Memory B cell (primary cell): Measurements from ENCODE around the gene RBFOX1.

Experiments
- ATAC-seq: fragments of 150-1000 bp; cut with Tn5 transposase; 2 replicates; pipeline ENCODE4 v1.10.0; 2021; ENCODE audit warnings: low read depth, mild to moderate bottlenecking, moderate library complexity
- DNase-seq, 2 donors: peaks; one replicate each; pipeline ENCODE4 v3.0.0; 2022; ENCODE audit warnings: low spot score in 2 of 2
- H3K27ac Mint-ChIP-seq: one replicate; pipeline ENCODE4 v1.8.0; 2022; ENCODE audit warnings: mild to moderate bottlenecking, moderate library complexity, mixed read lengths
- H3K27me3 Mint-ChIP-seq: one replicate; pipeline ENCODE4 v1.8.0; 2022; ENCODE audit warnings: mixed read lengths
- H3K36me3 Mint-ChIP-seq: one replicate; pipeline ENCODE4 v1.8.0; 2022; ENCODE audit warnings: mild to moderate bottlenecking, mixed read lengths
- H3K4me1 Mint-ChIP-seq: one replicate; pipeline ENCODE4 v1.8.0; 2022; ENCODE audit warnings: mixed read lengths
- H3K4me3 Mint-ChIP-seq: one replicate; pipeline ENCODE4 v1.8.0; 2022; ENCODE audit warnings: mild to moderate bottlenecking, moderate library complexity, mixed read lengths
- H3K9me3 Mint-ChIP-seq: one replicate; pipeline ENCODE4 v1.8.0; 2022; ENCODE audit warnings: mixed read lengths

The RBFOX1 gene

DNA sequence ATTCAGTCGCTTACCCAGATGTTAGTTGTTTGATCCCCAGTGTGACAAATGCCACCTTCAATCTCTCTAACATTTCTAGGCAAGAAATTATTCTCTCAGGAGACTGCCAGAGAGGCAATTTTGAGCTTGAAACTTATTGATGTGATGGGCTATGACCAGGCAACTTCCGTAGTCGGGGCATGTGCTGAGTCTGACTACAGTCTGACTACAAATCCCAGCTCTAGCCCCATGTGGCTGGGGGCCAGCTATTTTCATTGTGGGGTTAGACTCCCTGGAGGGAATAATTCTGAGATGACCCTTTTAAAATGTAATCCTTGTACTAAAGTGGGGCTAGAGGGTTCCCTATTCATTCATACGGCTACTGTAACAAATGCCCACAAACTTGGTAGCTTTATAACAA lies 65.9 kb downstream of the RBFOX1 start:
- H3K36me3 Mint-ChIP-seq: no peaks in the 10 kb centered on the region
- DNase-seq: no peak

DNA sequence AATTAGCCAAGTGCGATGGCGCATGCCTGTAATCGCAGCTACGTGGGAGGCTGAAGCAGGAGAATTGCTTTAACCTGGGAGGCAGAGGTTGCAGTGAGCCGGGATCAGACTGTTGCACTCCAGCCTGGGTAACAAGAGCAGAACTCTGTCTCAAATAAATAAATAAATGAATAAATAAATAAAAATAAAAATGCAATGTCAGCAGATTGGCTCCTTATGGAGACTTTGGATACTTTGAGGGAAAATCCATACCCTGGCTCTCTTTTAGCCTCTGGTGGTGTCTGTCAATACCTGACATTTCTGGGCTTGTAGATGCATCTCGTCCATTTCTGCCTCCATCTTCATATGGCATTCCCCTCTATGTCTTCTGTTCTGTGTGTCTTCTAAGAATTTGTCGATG lies 66.7 kb downstream of the RBFOX1 start:
- no peaks in the 10 kb centered on the region for H3K4me1 Mint-ChIP-seq
- H3K4me3 Mint-ChIP-seq: no peak overlapping the region
- ATAC-seq (no peak), DNase-seq (no peak)
- no peaks in the 10 kb centered on the region for H3K27me3 Mint-ChIP-seq
- no peaks in the 10 kb centered on the region for H3K36me3 Mint-ChIP-seq
- no peak overlapping the region for H3K27ac Mint-ChIP-seq
- peaks cover 1% of the 10 kb centered on the region for H3K9me3 Mint-ChIP-seq

More for the DNA sequence above, 65.9 kb downstream of the RBFOX1 start:
- no peaks in the 10 kb centered on the region for H3K4me1 Mint-ChIP-seq
- H3K9me3 Mint-ChIP-seq: peaks cover 1% of the 10 kb centered on the region
- H3K27me3 Mint-ChIP-seq: no peaks in the 10 kb centered on the region
- no peak overlapping the region for H3K4me3 Mint-ChIP-seq
- ATAC-seq: no peak
- no peak overlapping the region for H3K27ac Mint-ChIP-seq

DNA sequence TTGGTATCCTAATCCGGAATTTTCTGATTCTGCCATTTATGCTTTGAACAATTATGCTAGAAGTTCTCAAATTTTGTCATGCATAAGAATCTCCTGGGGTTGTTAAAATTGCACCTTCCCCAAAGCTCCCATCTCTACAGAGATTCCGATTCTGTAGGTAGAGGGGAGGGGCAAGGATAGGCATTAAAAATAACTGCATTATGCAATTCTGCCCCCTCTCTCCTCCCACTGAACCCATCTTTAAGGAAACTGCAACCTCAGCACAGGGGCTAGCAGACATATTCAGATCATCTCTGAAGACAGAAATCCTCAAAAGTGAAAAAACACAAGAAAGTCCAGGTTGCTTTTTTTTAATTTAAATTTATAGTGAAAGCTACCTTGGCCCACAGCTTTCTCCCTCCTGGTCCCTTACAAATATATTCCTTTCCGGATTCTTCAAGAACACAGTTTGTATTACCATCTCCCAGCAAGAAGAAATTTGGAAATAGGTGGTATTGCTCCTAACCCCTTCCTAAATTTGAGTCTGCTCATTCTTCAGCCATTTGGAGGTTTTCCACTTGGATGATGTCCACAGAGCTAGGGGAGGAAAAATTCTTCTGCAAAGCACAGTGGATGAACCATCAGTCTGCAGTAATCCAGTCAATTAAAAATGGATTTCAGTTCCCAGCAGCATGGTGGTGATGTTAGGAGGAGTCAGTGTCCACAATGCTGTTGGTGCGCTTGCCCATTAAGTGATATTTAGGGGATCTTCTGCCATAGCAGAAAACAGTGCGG lies 67.7 kb downstream of the RBFOX1 start:
- H3K4me3 Mint-ChIP-seq: no peak overlapping the region
- peaks cover 1% of the 10 kb centered on the region for H3K9me3 Mint-ChIP-seq
- no peaks in the 10 kb centered on the region for H3K36me3 Mint-ChIP-seq
- H3K4me1 Mint-ChIP-seq: no peaks in the 10 kb centered on the region
- H3K27me3 Mint-ChIP-seq: no peaks in the 10 kb centered on the region
- DNase-seq: no peak
- H3K27ac Mint-ChIP-seq: no peak overlapping the region
- ATAC-seq: no peak

DNA sequence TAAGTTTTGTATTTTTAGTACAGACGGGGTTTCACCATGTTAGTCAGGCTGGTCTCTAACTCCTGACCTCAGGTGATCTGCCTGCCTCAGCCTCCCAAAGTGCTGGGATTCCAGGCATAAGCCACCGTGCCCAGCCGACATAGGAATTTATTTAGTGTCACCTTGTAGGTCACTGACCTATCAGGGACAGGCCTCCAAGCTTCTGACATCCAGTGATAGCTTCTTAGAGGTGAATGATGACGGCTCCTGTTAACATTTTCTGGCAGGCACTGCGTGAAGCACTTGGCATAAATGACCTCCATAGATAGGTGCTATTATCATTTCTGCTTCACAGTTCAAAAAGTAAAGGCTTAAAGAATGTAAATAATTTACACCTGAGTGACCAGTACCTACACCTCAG lies 71.6 kb downstream of the RBFOX1 start:
- Mint-ChIP-seq H3K4me3 (no peak overlapping the region), H3K4me1 (no peaks in the 10 kb centered on the region), H3K27me3 (no peaks in the 10 kb centered on the region), H3K36me3 (no peaks in the 10 kb centered on the region), H3K9me3 (peaks cover 6% of the 10 kb centered on the region), H3K27ac (no peak overlapping the region)
- no peak for DNase-seq
- ATAC-seq: no peak

DNA sequence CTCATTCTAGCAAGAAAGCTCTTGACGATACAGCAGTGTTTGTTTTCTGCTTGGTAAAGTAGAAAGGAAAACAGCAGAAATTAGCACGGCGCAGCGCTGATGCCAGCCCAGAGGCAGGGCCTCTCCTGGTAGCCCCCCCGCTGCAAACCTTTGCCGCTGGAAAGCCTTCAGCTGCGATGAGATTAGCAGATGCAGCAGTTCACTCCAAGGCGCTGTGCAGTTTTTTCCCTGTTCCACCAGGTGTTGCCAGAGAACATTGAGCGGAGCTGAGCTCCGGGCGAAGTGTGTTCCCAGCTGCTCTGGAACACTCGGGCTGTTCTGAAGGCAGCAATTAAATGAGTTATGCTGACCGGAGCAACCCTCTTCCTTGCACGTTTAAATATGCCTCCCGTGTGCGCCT lies 72.5 kb downstream of the RBFOX1 start:
- Mint-ChIP-seq H3K4me1 (no peaks in the 10 kb centered on the region), H3K36me3 (no peaks in the 10 kb centered on the region), H3K4me3 (no peak overlapping the region), H3K27me3 (no peaks in the 10 kb centered on the region), H3K27ac (no peak overlapping the region), H3K9me3 (peaks cover 6% of the 10 kb centered on the region)
- no peak for ATAC-seq
- DNase-seq: no peak

DNA sequence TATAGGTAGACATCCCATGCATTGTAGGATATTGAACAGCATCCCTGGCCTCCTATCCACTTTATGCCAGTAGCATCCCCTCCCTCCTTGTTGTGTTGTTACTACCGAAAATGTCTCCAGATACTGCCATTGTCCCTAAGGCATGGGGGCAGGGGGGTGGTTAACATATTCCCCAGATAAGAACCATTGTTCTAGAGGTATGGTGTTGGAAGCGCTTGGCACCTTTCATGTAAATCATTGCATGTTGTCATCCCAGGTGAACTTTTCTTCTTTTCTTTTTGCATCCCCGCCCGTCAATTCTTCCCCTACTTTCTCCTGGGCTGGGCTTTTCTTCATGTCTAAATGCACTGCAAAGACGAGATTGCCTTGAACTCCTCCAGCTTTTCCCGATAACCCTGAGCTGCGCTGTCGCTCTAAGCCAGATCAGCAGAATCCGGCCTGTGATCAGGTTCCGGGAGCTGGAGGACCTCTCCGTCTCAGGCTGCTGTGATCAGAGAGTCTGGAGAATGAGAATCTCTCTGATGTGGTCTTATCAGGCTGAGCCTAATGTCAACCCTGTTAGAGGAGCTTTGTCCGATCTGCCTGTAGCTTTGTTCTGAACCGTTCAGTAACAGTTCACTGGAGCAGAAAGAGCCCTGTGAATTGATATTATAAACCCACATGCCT lies 76.2 kb downstream of the RBFOX1 start:
- Mint-ChIP-seq H3K27ac (no peak overlapping the region), H3K4me3 (no peak overlapping the region), H3K4me1 (no peaks in the 10 kb centered on the region), H3K27me3 (no peaks in the 10 kb centered on the region), H3K9me3 (peaks cover 7% of the 10 kb centered on the region), H3K36me3 (no peaks in the 10 kb centered on the region)
- no peak for ATAC-seq
- DNase-seq: no peak

DNA sequence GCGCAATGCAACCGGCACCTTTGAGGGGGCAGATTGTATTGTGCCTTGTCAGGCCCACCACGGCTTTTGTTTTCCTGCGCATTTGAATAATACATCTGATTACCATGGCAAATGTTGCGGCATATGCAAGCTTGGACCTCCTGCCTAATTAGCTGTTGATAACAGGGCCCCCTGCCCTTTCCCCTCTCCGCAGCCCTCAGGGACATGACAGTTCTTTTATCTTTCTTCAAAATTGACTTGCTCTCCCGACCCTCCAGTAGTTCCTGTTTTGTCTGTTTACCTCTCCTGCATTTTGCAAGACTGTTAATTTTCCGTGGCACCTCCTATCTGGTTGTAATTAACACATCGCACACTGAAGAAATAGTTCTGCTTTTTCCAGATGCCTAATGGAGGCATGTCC lies 86.8 kb downstream of the RBFOX1 start:
- H3K27me3 Mint-ChIP-seq: no peaks in the 10 kb centered on the region
- H3K36me3 Mint-ChIP-seq: no peaks in the 10 kb centered on the region
- H3K4me1 Mint-ChIP-seq: no peaks in the 10 kb centered on the region

DNA sequence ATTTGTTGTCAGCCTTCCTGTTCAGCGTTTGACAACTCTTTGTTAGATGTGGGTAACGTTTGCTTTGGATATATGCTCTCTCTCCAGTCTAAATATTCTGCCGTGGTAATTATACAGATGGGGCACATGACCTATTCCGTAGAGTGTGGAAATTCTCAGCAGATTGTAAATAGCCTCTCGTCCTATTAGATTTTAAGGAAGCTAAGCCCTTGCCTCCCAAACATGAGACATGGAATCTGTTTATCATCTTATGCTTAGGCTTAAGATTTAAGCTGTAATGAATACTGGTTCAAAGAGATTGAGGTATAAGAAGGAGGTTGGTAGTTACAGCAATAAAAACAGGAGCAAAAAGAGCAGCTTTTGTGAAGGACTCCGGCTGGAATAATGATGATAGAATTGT lies 87.4 kb downstream of the RBFOX1 start:
- no peak for DNase-seq
- Mint-ChIP-seq H3K36me3 (no peaks in the 10 kb centered on the region), H3K4me1 (no peaks in the 10 kb centered on the region)

More for the DNA sequence above, 86.8 kb downstream of the RBFOX1 start:
- Mint-ChIP-seq H3K9me3 (peaks cover 5% of the 10 kb centered on the region), H3K27ac (no peak overlapping the region), H3K4me3 (no peak overlapping the region)
- ATAC-seq: no peak
- DNase-seq: no peak

DNA sequence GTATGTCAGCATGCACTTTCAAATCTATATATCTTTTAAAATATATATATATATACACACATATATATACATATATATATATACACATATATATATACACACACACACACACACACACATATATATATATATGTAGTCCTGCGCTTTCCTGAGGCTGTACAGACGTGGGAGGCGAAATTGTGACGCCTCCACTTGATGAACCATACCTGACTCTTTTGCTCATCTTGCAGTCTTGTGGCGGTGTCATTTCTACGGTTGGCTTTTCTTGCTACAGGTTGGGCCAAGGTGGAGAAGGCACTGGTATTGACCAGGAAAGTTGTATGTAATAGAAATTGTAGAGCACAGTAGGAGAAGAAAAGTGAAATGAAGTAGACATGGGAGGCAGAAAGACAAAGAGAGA lies 88.2 kb downstream of the RBFOX1 start:
- ATAC-seq: no peak
- Mint-ChIP-seq H3K4me1 (no peaks in the 10 kb centered on the region), H3K4me3 (no peak overlapping the region), H3K27me3 (no peaks in the 10 kb centered on the region), H3K27ac (no peak overlapping the region), H3K9me3 (peaks cover 5% of the 10 kb centered on the region), H3K36me3 (no peaks in the 10 kb centered on the region)
- no peak for DNase-seq

More for the DNA sequence above, 87.4 kb downstream of the RBFOX1 start:
- ATAC-seq: no peak
- Mint-ChIP-seq H3K27me3 (no peaks in the 10 kb centered on the region), H3K27ac (no peak overlapping the region), H3K9me3 (peaks cover 5% of the 10 kb centered on the region), H3K4me3 (no peak overlapping the region)

DNA sequence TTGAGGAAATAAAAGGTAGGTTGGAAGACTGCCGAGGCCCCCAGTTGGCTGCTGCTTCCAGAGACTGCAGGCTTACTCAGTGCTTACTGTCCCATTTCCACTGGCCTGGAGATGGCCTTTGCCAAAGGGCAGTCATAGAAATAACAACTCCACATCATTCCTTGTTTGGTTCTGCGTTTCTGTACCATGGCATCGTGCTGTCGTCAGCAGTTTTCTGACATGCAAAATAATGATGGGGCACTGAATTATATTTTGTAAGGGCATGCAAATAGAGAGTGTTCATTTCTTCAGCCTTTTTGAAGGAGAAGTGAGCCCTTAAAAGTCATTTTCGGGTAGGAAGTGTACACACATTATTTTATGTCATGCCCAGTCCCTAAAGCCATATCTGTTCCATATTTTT lies 88.9 kb downstream of the RBFOX1 start:
- ATAC-seq: no peak

DNA sequence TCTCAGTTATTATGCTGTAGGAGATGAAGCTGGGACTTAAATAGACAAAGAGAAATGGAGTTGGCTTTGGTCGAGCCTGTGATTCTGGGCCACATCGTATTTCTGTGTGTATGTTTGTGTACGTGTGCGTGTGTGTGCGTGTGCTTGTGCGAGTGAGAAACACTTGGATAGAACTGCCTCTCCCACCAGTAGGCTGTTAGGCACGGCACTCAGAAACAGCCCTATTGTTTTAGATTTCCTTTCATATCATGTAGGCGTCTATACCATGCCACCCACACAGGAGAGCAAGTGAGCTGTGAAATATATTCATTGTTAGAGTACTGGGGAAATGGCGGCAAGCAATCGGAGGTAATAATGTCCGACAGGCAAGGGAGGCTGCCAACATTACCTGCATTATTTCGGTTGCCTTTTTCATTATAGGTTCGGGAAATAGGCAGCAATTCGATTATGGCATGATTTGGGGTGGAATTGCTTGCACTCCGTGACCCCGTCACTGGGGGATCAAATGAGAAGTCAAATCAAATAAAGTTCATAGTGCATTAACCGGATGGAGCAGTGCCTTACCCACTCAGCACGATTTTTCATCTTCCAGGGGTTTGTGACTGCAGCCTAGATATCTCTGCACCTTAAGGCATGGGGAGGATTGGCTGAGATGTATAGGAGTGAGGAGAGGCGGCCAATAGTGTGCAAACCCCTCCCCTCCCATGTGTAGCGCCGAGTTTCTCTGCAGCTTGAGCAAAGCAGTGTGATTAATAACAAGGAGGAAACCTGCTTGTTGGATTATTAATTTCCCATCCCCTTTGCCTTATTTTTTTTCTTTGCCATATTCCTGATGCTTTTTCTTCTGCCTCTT lies 89.6 kb downstream of the RBFOX1 start:
- no peaks in the 10 kb centered on the region for H3K4me1 Mint-ChIP-seq
- DNase-seq (no peak), ATAC-seq (no peak)
- peaks cover 10% of the 10 kb centered on the region for H3K9me3 Mint-ChIP-seq
- H3K4me3 Mint-ChIP-seq: no peak overlapping the region
- no peaks in the 10 kb centered on the region for H3K27me3 Mint-ChIP-seq
- no peaks in the 10 kb centered on the region for H3K36me3 Mint-ChIP-seq
- H3K27ac Mint-ChIP-seq: no peak overlapping the region

More for the DNA sequence above, 88.9 kb downstream of the RBFOX1 start:
- Mint-ChIP-seq H3K27ac (no peak overlapping the region), H3K4me1 (no peaks in the 10 kb centered on the region), H3K36me3 (no peaks in the 10 kb centered on the region), H3K27me3 (no peaks in the 10 kb centered on the region), H3K9me3 (peaks cover 7% of the 10 kb centered on the region), H3K4me3 (no peak overlapping the region)
- no peak for DNase-seq

DNA sequence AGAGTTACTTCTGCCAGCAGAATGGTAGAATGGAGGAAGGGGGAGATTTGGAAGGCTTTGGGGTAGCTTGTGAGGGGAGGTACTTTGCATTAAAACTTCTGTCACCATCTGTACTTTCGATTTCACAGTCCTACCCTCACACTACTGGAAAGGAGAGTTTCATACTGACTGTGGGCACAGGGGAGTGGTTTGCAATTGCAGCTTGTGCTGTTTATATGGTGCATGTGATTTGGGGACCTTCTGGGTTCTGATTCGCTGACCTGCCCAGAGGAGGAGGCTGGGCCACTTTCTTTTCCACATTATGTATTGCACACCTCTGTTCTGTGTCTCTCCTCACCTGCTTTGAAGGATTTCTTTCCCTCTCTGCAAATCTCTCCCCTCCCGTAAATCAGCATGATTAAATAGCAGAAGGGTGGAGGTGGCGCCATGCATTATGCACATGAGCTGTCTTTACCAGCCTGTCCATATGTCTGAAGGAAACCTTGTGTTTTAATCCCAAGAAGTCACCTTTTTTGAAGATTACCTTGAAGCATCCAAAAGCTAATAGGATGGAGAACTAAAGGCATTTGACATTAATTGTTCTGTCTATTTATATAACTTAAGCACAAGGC lies 90.9 kb downstream of the RBFOX1 start:
- DNase-seq (no peak), ATAC-seq (no peak)
- H3K36me3 Mint-ChIP-seq: no peaks in the 10 kb centered on the region
- no peaks in the 10 kb centered on the region for H3K27me3 Mint-ChIP-seq
- no peak overlapping the region for H3K27ac Mint-ChIP-seq
- H3K4me1 Mint-ChIP-seq: no peaks in the 10 kb centered on the region
- peaks cover 14% of the 10 kb centered on the region for H3K9me3 Mint-ChIP-seq
- no peak overlapping the region for H3K4me3 Mint-ChIP-seq

DNA sequence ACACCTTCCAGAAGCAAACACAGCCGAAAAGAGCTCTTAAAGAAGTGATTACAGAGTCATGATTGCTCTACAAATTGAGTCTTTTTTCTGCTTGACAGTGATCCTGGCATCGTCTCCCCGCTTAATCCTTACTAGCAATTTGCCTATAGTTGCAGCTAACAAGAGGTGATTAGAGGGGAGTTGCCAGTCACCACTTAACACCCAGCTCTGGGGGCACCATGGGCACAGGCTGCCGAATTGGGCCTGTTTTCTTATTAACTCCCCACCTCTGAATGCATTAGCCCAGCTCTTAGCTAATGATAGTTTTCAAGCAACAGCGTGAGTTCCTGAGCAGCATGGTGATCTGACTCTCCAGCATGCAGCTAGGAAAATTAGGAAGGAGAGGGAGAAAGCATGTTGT lies 93.5 kb downstream of the RBFOX1 start:
- Mint-ChIP-seq H3K27me3 (no peaks in the 10 kb centered on the region), H3K9me3 (peaks cover 9% of the 10 kb centered on the region), H3K4me1 (no peaks in the 10 kb centered on the region), H3K27ac (no peak overlapping the region), H3K36me3 (no peaks in the 10 kb centered on the region), H3K4me3 (no peak overlapping the region)
- ATAC-seq (no peak), DNase-seq (no peak)

DNA sequence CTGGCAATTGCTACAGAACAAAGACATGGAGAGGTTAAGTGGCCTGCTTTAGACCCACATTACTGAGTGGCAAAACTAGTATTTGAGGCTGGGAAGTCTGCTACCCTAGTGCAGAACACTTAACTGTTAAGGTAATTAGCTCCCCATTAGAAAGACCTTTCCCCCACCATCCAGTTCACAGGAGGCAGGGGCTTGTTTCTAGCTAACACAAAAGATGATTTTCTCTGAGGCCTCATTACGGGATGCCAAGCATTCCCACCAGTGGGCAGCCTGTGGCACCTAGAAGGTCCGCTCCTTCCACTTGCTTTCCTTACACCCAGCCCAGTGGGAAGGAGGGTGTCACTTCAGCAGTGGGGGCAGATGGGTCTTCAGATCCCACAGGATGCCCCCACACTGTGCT lies 99.1 kb downstream of the RBFOX1 start:
- ATAC-seq (no peak), DNase-seq (no peak)
- Mint-ChIP-seq H3K27ac (no peak overlapping the region), H3K27me3 (no peaks in the 10 kb centered on the region), H3K4me1 (no peaks in the 10 kb centered on the region), H3K4me3 (no peak overlapping the region), H3K36me3 (peaks cover 2% of the 10 kb centered on the region), H3K9me3 (peaks cover 10% of the 10 kb centered on the region)
